ENCODE results near the gene PYCR2.

PYCR2 gene

GRCh38 chr1:225873281-225873850 lies 50.7 kb downstream of the PYCR2 start:
- no peak for DNase-seq

GRCh38 chr1:225872075-225872430 lies 52.0 kb downstream of the PYCR2 start:
- DNase-seq, result no peak

- no peak for DNase-seq
Observed at GRCh38 chr1:225871359-225872074, 52.5 kb downstream of the PYCR2 start.

- no peak for DNase-seq
Observed at GRCh38 chr1:225870911-225871310, 53.1 kb downstream of the PYCR2 start.

Measured in cerebellar nuclear complex (tissue), 1 donor.